ENCODE results near the gene MED13.

DNA sequence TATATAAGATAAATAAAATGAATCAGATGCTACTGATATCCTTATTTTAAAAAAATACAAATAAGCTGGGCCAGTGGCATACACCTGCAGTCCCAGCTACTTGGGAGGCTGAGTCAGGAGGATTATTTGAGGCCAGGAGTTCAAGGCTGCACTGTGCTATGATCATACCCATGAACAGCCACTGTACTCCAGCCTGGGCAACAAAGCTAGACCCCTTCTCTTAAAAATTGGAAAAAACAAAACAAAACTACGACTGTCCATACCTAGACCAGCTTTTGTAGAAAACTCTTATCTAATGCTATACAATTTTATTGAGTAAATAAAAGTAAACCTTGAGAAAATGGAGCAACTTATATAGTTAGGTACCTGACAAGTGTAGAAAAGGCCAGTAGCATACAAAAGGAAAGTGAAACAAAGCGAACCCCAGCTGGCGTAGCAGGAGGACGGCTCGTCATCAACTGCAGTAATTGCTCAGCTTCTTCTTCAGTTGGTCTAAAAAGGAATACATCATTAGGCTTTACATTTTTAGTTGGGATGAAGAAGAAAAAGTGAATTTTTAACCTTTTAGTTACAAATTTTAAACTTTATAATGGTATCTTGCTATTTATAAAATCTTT lies 160.9 kb downstream of the MED13 start:
- TF ChIP-seq, protein P1, sequence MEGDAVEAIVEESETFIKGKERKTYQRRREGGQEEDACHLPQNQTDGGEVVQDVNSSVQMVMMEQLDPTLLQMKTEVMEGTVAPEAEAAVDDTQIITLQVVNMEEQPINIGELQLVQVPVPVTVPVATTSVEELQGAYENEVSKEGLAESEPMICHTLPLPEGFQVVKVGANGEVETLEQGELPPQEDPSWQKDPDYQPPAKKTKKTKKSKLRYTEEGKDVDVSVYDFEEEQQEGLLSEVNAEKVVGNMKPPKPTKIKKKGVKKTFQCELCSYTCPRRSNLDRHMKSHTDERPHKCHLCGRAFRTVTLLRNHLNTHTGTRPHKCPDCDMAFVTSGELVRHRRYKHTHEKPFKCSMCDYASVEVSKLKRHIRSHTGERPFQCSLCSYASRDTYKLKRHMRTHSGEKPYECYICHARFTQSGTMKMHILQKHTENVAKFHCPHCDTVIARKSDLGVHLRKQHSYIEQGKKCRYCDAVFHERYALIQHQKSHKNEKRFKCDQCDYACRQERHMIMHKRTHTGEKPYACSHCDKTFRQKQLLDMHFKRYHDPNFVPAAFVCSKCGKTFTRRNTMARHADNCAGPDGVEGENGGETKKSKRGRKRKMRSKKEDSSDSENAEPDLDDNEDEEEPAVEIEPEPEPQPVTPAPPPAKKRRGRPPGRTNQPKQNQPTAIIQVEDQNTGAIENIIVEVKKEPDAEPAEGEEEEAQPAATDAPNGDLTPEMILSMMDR (IDR thresholded peaks at IDR 0.05): no peak
- TF ChIP-seq POLR2A (IDR thresholded peaks at IDR 0.05): no peak

All from uterus (tissue), 2 donors.